Measurements from ENCODE around the gene MICU1.
A peak's percentile ranks its signal among the peaks of the same experiment; 100 is the strongest.
"Not testable (repeated sequence)": the region's sequence is repeated elsewhere in the genome, so short reads cannot be mapped to it uniquely, and the experiment has no call there.

MICU1 gene

DNA sequence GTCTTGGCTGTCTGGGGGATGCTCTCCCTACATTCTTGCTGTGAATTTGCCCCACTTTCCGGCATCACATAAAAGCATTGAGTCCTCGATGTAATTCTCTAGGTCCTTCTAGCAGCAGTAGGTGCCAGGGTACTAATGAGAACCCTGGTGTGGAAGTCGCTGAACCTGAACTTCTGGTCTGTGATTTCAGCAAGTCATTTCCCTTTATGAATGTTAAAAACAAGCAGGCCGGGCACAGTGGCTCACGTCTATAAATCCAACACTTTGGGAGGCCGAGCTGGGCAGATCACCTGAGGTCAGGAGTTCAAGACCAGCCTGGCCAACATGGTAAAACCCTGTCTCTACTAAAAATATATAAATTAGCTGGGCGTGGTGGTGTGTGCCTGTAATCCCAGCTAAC lies 240.9 kb downstream of the MICU1 start:
- not testable (repeated sequence) for DNase-seq (ENCODE audit: low spot score)

DNA sequence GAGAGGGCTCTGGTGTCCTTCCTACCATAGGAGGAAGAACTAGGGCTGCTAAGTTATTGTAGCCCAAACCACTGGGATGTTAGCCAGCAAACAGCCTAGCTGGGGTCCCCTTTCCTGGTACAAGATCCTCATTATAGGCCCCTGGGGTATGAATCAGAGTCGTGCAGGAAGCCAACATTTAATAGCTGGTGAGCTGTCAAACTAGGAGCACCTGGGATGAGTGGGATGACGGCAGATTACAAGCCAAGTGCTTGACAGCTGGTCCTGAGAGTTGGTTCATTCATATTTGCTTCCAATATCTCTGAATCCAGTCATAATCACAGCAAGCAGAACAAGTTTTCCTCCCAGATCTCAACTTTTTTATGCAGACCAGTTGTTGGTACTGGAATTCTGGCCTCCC lies 246.1 kb downstream of the MICU1 start:
- DNase-seq (ENCODE audit: low spot score): no peak

DNA sequence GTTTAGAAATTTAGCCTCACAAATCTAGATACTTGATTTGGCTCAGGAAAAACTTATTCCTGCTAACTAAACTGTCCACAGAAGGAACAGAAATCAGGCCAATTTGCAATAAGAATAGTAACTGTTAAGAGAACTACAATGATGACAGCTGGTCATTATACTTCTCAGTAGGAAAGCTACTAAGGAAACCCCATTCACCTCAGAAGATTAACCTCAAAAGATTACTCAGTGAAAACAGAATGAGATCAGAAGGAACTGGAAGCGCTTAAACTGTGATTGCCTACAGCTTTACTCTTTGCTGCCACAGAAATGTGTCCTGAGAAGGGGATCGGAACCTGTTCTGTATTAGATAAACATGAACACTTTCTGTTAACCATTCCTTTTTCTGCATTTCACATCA lies 246.8 kb downstream of the MICU1 start:
- DNase-seq (ENCODE audit: low spot score): no peak

DNA sequence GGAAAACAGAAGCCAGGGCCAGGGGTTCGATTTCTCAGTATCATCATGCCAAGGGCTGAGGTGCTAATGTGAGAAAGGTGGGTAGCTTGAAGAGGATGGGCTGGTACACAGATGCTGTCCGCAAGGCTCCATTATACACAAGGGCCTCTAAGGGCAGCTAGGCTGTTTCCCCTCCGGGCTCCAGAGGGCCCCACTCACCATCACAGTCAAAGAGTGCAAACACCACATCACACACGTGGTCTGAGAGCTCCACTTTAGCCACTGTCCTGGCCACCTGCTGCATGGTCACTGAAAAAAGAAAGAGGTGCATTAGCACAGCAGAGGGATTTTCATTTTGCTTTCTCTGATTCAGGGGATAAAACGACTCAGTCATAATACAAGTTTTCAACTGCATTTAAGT lies 250.3 kb downstream of the MICU1 start:
- no peak for DNase-seq (ENCODE audit: low spot score)

DNA sequence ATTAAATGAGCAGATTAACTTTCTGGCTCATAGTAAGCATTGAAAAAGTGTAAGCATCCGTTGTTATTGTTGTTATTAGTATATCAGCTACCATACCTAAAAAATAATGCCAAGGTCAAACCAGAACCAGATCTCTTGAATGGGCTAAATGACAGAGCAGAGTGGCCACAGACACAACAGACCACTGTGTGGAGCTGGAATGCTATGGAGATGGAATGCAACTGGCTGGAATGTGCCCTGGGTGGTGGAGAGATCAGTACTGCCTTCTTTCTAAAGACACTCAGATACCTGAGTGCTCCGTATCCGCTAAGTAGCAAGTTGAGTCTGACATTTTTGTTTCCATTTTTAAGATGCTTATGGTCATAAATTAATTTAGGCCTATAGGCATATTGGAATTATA lies 250.7 kb downstream of the MICU1 start:
- DNase-seq (ENCODE audit: low spot score): no peak

DNA sequence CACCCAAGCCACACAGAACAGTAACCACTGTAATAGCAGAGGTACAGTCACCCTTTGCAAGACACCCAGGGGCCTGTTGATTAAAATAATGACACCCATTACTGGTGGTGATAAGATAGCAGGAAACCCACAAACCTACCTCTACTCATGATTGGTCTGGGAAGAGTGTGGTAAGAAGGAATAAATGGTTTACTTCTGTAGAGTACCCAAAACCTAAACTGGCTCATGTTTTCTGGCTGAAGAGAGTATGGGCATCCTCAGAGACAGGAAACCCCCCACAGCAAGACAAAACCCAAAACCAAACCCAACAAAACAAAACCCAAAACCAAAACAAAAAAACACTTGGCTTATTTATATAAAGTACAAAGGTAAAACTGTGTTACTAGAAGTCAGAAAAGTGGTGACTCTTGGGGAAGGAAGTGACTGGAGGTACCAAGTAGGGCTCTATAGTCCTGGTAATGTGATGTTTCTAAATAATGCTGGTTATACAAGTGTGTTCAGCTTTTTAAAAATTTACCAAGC lies 255.6 kb downstream of the MICU1 start:
- no peak for DNase-seq (ENCODE audit: low spot score)

DNA sequence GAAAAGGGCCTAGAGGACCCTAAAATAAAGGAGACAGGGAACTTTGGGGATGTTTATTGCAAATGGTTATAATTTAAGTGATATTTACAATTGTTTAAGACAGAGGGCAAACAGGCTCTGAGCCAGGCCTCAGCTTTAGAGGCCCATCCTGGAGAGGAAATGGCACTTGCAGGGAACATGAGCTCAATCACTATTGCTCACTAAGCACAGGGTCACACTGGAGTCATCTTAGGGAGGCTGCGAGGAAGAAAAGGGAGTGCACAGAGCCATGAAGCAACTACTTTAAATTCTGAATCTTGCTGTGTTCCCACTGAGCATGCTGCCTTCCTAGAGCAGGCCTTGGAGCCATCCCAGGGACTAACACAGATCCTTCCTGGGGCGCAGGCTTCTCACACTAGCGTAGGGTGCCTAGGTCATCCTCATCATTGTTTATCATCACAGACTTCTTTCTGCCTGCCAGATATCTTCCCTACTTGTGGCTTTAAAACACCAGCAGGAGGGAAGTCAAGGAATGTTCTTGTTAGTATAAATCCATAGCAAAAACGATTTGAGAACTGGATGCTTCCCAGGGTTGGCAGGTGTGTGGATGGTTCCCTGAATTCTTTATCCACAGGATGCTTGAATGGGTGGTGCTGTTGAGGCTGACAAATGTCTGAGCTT lies 258.4 kb downstream of the MICU1 start:
- no peak for DNase-seq (ENCODE audit: low spot score)

DNA sequence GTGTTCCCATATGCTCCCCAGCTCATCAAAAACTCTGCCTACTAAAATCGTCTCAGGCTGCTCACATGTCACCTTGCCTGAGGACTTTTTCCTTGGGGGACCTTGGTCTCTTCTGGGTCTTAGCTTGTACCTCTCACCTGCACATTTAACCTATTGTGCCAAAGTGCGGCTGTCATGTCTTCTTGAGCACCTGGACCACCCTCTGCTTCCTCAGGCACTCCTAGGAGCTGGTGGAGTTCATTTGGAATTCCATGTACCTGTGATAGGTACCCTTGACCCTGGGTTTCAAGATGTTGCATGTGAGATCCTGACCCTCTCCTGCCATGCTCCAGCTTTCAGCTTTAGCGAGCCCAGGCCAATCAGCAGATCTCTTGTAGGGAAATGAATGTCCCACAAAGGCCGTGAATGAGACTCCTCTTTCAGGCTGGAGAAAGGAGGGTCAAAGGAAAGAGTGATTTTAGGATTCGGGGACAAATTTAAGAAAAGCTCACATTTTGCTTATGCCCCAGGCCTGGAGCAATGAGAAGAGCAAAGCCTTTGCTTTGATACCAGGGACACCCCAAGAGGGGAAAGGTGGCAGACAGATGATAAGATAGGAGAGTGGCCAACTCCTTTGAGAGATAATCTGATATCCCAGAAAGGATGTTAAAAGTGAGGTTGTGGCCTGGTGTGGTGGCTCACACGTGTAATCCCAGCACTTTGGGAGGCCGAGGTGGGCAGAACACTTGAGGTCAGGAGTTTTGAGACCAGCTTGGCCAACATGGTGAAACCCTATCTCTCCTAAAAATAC lies 260.6 kb downstream of the MICU1 start:
- no peak for DNase-seq (ENCODE audit: low spot score)

DNA sequence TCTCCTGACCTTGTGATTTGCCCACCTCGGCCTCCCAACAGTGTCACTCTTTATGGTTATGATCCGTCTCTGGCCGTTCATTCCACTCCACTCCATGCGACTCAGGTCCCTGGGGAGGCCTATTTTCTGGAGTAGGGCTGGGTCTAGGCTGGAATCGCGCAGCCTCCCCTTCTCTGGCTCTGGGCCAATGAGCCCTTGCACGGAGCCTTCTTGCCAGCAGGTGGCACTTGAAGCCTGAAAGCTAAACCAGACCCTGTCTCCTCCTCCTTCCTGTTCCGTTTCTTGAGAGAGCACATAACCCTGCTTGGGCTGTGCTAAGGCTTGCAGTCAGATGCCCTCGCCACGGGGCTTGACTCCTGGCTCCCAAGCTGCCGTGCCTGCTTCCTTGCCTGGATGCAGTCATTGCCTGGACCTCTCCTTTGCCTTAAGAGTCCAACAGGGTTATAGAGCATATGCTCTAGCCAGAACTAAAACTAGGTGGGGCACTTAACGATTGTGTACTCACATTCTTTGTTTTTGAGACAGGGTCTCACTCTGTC lies 261.6 kb downstream of the MICU1 start:
- peak; percentile 81 for DNase-seq (ENCODE audit: low spot score)

DNA sequence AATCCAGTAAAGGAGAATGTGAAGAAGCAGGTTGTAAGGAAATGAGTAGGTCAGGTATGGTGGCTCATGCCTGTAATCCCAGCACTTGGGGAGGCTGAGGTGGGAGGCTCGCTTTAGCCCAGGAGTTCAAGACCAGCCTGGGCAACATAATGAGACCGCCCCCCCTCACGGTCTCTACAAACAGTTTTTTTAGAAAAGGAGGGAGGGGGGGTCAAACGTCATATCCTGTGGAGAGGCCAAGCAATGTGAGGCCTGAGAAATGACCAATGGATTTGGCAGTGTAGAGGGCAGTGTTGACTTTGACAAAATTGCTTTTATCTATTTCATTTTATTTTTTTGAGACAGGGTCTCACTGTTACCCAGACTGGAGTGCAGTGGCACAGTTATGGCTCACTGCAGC lies 268.9 kb downstream of the MICU1 start:
- DNase-seq (ENCODE audit: low spot score): no peak

DNA sequence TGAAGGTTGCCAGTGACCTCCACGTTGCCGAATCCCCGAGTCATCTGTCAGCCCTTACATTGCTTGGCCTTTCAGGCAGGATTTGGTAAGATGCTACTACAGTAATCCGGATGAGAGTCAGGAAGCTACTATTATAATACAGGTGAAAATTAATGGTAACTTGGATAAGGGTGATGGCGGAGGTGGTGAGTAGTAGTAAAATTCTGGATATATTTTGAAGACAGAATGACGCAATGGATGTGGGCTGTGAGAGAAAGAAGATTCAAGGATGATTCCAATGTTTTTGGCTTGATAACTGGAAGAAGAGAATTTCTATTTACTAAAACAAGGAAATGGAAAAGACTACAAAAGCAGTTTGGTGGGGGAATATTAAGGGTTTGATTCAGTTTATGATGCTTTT lies 269.8 kb downstream of the MICU1 start:
- no peak for DNase-seq (ENCODE audit: low spot score)

DNA sequence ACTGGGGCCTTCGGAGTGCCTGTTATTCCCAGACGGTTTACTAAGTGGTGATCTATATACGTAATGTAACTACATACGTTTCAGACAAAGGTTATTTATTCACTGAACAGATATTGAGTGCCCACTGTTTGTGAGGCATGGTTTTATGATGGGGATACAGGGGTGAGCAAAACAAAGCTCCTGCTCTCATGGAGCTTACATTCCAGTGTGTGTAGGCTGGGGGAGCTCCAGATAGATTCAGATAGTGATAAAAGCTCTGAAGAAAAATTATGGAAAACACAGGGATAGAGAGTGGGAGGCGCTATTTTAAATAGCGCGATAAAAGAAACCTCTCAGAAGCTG lies 270.7 kb downstream of the MICU1 start:
- DNase-seq (ENCODE audit: low spot score): no peak

DNA sequence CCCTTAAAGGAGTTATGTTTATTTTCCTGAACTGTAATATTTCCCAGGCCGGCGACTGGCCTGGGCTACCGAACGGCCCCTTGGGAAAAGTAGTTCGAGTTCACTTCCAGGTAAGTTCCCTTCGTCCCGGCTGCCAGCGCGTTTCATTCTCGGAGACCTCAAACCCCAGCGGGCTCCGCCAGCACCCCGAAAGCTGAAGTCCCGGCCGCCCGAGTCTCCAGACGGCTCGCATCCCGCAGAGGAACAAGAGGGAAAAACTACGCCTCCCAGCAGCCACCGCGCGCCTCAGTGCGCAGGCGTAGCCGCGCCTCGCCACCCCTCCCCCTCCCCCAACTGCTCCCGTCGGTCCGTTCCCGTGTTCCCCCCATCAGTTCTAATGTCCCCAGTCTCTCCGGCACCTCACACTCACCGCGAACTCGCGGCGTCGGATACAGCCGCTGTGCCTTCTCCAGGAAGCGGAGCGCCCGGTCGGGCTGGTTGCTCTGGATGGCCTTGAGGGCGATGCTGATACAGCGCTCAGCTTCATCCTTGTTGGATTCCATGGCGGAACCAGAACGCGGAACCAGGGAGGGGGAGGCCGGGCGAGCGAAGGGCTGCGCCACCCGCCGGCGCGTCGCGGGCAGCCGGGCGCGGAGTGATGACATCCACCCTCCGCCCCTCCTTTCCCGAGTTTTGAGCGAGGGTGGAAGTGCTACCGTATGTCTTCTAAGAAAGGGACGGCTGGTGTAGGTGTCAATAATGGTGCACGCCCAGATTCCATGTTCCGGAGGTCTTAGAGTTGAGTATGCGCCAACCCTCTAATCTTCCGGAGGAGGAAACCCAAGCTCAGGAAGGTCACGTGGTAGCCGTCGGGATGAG lies 271.3 kb downstream of the MICU1 start, which contains the start of gene DNAJB12:
DNAJB12 (minus strand) TSS at position 564 of the 858 bp plus-strand sequence; CDS start at position 542, 22 bp downstream.
- peak; percentile 93 for DNase-seq (ENCODE audit: low spot score)

DNA sequence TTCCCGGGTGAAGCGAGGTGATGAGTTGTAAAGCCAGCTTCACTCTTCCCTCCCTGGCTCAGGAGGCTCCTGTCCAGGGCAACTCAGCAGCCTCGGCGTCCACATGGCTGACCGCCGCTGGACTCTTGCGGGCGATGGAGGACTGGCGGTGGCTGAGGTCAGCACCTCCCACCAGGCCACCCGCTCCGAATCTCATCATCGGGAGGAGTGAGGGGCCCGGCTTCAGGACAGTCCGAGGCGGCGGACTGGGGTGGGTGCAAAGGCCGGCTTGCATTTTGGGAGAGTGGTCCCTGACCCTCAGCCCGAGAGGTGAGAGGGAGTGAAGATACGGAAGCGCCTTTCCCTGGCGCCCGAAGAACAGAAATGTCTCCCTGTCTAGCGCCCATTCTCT lies 271.9 kb downstream of the MICU1 start:
- DNase-seq (ENCODE audit: low spot score): no peak

DNA sequence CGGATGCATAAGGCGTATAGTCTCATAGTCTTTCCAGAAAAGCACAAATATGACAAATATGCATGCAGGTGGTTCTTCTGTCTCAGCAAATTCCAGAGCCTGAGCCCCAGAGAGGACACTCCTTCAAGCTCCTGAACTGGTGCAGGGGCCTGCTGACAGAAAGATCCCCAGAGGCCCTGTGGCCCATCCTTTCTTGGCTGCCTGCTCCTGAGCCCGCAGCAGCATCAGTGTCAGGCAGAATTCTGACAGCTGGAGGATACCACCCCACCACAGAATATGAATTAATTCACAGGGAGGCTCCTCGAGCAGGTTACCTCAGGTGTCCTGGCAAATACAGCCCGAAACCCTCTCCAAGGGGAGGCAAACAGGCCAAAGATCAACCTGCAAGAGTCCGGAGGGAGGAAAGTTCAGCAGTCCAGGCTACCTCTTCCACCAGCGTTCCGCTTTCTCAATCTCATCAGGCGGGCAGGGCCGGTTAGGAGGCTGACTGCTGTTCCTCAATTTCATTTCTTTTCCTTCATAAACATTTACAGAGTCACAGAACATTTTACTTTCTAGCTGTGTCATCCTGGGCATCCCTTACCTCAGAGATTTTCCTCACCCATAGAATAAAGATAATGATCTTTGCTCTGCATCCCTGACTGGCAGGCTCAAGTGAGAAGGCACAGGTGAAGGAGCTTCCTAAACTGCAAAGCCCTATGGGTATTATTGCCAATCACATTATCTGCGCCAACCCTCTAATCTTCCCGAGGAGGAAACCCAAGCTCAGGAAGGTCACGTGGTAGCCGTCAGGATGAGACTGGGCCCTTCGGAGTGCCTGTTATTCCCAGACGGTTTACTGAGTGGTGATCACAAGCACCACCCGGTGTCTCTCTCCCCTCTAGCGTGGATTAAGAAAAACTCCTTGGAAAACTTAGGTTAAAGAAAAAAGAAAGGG lies 272.6 kb downstream of the MICU1 start:
- no peak for DNase-seq (ENCODE audit: low spot score)

DNA sequence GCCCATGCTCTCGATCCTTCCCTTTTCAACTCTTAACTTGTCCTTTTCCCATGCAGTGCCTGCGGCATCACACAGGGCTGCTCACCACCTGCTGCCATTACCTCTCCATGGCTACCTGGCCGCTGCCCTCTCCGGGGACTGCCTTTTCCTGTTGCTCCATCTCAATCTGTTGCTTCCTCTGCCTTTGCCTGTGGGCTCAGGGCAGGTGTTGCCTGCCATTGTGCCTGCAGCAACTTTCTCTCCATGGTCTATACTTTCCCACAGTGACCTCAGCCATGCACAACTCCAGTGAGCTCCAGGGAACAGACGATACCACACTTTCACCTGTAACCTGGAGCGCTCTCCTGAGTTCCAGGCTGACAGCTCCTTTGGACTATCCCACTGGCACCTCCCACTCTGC lies 274.4 kb downstream of the MICU1 start:
- DNase-seq (ENCODE audit: low spot score): no peak

DNA sequence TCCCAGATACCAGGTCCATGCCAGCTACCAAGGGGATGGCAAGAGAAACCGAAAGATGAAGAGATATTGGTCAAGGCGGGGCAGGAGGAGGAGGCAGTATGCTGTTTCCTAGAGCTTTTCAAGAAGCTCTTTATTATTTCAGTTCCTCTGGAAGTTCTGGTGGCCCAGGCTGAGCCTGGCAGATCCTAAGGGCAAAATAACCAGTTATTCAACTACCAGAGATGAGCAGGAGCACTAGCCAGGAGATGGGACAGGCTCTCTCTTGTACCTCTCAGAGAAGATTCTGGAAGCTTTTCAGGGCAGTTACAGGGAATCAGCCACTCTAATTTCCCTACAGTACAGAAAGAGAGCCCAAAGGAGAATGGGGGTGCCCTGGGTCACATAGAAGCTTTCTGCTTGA lies 276.4 kb downstream of the MICU1 start:
- no peak for DNase-seq (ENCODE audit: low spot score)

DNA sequence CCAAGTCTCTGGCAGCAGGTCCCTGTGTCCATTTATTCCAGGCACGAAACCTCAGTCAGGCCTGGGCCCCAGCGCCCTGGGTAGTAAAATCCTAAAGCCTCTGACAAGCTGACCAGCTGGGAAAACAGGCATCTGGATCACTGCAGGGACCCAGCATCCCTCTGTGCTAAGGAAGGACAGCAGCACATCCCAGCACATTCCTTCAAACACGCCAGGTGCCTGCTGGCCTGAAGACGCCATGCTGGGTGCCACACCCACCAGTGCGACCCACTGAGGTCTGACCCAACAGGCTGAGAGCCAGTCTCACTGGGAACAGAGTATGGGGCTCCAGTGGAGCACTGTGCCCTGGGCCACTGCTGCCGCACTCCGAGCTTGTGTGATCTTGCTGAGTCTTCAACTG lies 277.6 kb downstream of the MICU1 start:
- no peak for DNase-seq (ENCODE audit: low spot score)

DNA sequence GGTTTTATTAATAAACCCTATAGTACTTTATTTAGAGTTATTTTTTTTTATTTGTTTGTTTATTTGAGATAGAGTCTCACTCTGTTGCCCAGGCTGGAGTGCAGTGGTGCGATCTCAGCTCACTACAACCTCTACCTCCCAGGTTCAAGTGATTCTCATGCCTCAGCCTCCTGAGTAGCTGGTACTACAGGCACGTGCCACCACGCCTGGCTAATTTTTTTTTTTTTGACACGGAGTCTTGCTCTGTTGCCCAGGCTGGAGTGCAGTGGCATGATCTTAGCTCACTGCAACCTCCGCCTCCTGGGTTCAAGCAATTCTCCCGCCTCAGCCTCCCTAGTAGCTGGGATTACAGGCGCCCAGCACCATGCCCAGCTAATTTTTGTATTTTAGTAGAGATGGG lies 279.8 kb downstream of the MICU1 start:
- DNase-seq (ENCODE audit: low spot score): not testable (repeated sequence)

DNA sequence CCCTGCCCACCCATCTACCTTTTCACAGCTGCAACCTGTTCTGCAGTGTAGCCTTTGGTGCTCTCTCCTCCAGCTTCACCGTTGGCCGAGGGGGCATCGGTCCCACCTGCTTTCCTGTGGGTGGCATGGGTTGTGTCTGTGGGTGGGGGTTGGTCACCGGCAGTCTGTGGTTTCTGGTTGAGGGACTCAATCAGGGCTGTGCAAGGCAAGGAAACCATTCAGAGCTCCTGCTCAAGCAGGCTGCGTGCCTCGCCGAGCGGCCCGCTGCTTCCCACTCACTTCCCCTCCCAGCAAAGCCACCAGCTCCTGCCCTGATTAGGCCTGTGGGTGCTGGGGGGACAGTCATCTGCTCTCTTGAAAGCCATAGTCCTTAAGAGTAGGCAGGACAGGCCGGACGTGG lies 280.9 kb downstream of the MICU1 start:
- no peak for DNase-seq (ENCODE audit: low spot score)

DNA sequence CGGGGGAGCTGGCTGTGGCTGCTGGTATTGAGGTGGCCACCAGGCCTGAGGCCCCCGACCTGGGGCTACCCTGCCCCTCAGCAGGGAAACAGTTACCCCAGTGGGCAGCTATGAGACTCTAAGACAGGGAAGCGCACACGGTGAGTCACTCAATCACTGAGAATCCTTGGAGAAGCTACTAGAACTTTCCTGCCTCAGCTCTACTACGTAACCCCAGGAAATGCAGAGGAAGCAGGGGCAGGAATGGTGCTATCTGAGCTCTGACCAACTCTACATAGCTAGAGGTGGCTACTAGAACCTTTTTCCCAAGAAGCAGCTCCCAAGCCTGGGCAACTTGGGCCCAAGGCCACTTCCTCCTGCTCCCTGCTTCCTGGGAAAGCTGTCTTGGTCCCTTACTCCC lies 283.0 kb downstream of the MICU1 start:
- DNase-seq (ENCODE audit: low spot score): no peak

All from germinal center (tissue), 1 donor.